ENCODE results near the gene CSTF2. TPM values are rescaled to one million over a fixed set of nuclear protein-coding genes. Genes with fewer than 3 reads are reported as not detected.

Gene CSTF2
- total and polyA plus RNA-seq, 8 donors: 1.6 to 6.0 (median 4.2) TPM

- Histone ChIP-seq H3K27ac (no peak overlapping the region), H3K4me1 (no peaks in the 10 kb centered on the region), H3K27me3 (peaks cover 0 to 14% (median 2%) of the 10 kb centered on the region in 4 donors), H3K36me3 (no peaks in the 10 kb centered on the region), H3K4me3 (no peak overlapping the region), H3K9me3 (no peaks in the 10 kb centered on the region)
- FAIRE-seq (no peak), ATAC-seq (no peak), DNase-seq (no peak)
- WGBS, 2 donors: 46 to 62% methylated on average over 5 of the region's 5 CpGs
- TF ChIP-seq CTCF (IDR thresholded peaks at IDR 0.05): no peak
- intact Hi-C loops (cut with DNase I): no loop called here
These were observed 50.3 kb downstream of the CSTF2 start for GRCh38 chrX:100870527-100870926.

GRCh38 chrX:100871594-100872560 lies 51.7 kb downstream of the CSTF2 start:
- Histone ChIP-seq H3K27ac (no peak overlapping the region), H3K4me3 (no peak overlapping the region), H3K36me3 (no peaks in the 10 kb centered on the region), H3K27me3 (peaks cover 0 to 14% (median 2%) of the 10 kb centered on the region in 4 donors), H3K4me1 (no peaks in the 10 kb centered on the region), H3K9me3 (no peaks in the 10 kb centered on the region)
- FAIRE-seq (no peak), DNase-seq (no peak), ATAC-seq (no peak)
- intact Hi-C loops (cut with DNase I): no loop called here
- no peak for TF ChIP-seq CTCF (IDR thresholded peaks at IDR 0.05)
- WGBS, 2 donors: 38 to 39% methylated on average over 9 of the region's 9 CpGs

- Histone ChIP-seq H3K36me3 (no peaks in the 10 kb centered on the region), H3K4me3 (no peak within 1 kb of the TSS), H3K9me3 (no peaks in the 10 kb centered on the region), H3K27me3 (peaks cover 0 to 11% (median 0%) of the 10 kb centered on the region in 4 donors), H3K4me1 (no peaks in the 10 kb centered on the region), H3K27ac (no peak within 1 kb of the TSS)
- WGBS, 2 donors: 22 to 39% methylated on average over 2 of the region's 2 CpGs
- intact Hi-C loops (cut with DNase I): no loop called here
- FAIRE-seq (peak; percentile 89), ATAC-seq (no peak), DNase-seq (no peak)
- no peak for TF ChIP-seq CTCF (IDR thresholded peaks at IDR 0.05)
These were observed 54.1 kb downstream of the CSTF2 start, which contains the start of gene NOX1 for GRCh38 chrX:100874325-100874724. TSS of gene NOX1 (minus strand) at chrX:100874359. CDS start at chrX:100874139, 220 bp downstream.

- no peak for ATAC-seq
- FAIRE-seq: no peak
- 21 to 34% methylated on average over 2 of the region's 2 CpGs for WGBS, 2 donors
- H3K4me1 ChIP-seq: no peaks in the 10 kb centered on the region
- no peaks in the 10 kb centered on the region for H3K9me3 ChIP-seq
- no peak for TF ChIP-seq CTCF (IDR thresholded peaks at IDR 0.05)
- H3K4me3 ChIP-seq: no peak overlapping the region
- DNase-seq: no peak
- no peak overlapping the region for H3K27ac ChIP-seq
- H3K36me3 ChIP-seq: no peaks in the 10 kb centered on the region
- intact Hi-C loops (cut with DNase I): no loop called here
- peaks cover 0 to 9% (median 0%) of the 10 kb centered on the region in 4 donors for H3K27me3 ChIP-seq
These were observed 60.2 kb downstream of the CSTF2 start for GRCh38 chrX:100880368-100880767.

- no peaks in the 10 kb centered on the region for H3K4me1 ChIP-seq
- WGBS, 2 donors: 29 to 34% methylated on average over 4 of the region's 4 CpGs
- no peaks in the 10 kb centered on the region for H3K36me3 ChIP-seq
- no peak overlapping the region for H3K27ac ChIP-seq
- H3K9me3 ChIP-seq: no peaks in the 10 kb centered on the region
- FAIRE-seq (no peak), ATAC-seq (no peak), DNase-seq (no peak)
- H3K27me3 ChIP-seq: peaks cover 0 to 3% (median 0%) of the 10 kb centered on the region in 4 donors
- no peak overlapping the region for H3K4me3 ChIP-seq
- no peak for TF ChIP-seq CTCF (IDR thresholded peaks at IDR 0.05)
- intact Hi-C loops (cut with DNase I): no loop called here
These were observed 63.5 kb downstream of the CSTF2 start for GRCh38 chrX:100883654-100884053.

Measured in pancreas (tissue), 10 donors.